HepG2 (cell line): Measurements from ENCODE around the gene TLR9. TPM values are rescaled to one million over a fixed set of nuclear protein-coding genes. Genes with fewer than 3 reads are reported as not detected.
A peak's percentile ranks its signal among the peaks of the same experiment; 100 is the strongest.

Experiments
- ATF1 ChIP-seq: IDR thresholded peaks from 2 replicates; pipeline ENCODE4 v1.6.1; 2016; ENCODE audit warnings: mild to moderate bottlenecking, control low read depth
- BHLHE40 ChIP-seq: IDR thresholded peaks from 2 replicates; pipeline ENCODE4 v1.6.1; 2011; ENCODE audit warnings: low read length, improper control_type of control experiment
- CBX1 ChIP-seq: IDR thresholded peaks from one replicate; pipeline ENCODE4 v1.6.1; 2016; ENCODE audit warnings: antibody characterized with exemption, low read depth
- GTF3A ChIP-seq: sonication (generic); formaldehyde crosslinking; conservative IDR thresholded peaks from 2 replicates; pipeline ENCODE4 v1.4.0; 2020; ENCODE audit warnings: mild to moderate bottlenecking, missing genetic modification reagents
- GZF1 ChIP-seq: sonication (generic); formaldehyde crosslinking; IDR thresholded peaks from 2 replicates; pipeline ENCODE4 v1.5.1; 2020; ENCODE audit warnings: mild to moderate bottlenecking, missing genetic modification reagents
- JARID2 ChIP-seq: sonication (generic); formaldehyde crosslinking; IDR thresholded peaks from 2 replicates; pipeline ENCODE4 v1.8.1; 2023; ENCODE audit warnings: missing genetic modification reagents, inconsistent platforms; ENCODE audit not compliant: insufficient replicate concordance
- KDM1A ChIP-seq: IDR thresholded peaks from 2 replicates; pipeline ENCODE4 v1.6.1; 2016; ENCODE audit warnings: missing compliant biosample characterization
- KDM5A ChIP-seq: fragments of 200-600 bp; sonication (generic); IDR thresholded peaks from 2 replicates; pipeline ENCODE4 v1.7.0; 2018; ENCODE audit warnings: antibody characterized with exemption, mild to moderate bottlenecking, low read length, borderline replicate concordance
- MED1 ChIP-seq: sonication (generic); formaldehyde crosslinking; IDR thresholded peaks from 2 replicates; pipeline ENCODE4 v1.4.0; 2020; ENCODE audit warnings: missing genetic modification reagents
- NCOR1 ChIP-seq: fragments of 200-600 bp; sonication (generic); IDR thresholded peaks from 2 replicates; pipeline ENCODE4 v1.7.0; 2017; ENCODE audit warnings: antibody characterized with exemption, low read length, borderline replicate concordance
- NKX3-1 ChIP-seq: sonication (generic); formaldehyde crosslinking; IDR thresholded peaks from 2 replicates; pipeline ENCODE4 v1.5.0; 2020; ENCODE audit warnings: missing genetic modification reagents
- NRL ChIP-seq: sonication (generic); formaldehyde crosslinking; IDR thresholded peaks from 2 replicates; pipeline ENCODE4 v1.5.0; 2020; ENCODE audit warnings: missing genetic modification reagents, mild to moderate bottlenecking, moderate library complexity, borderline replicate concordance
- RELA ChIP-seq: sonication (generic); formaldehyde crosslinking; IDR thresholded peaks from 2 replicates; pipeline ENCODE4 v1.4.0; 2020; ENCODE audit warnings: missing genetic modification reagents
- SALL2 ChIP-seq: sonication (generic); formaldehyde crosslinking; IDR thresholded peaks from 2 replicates; pipeline ENCODE4 v1.8.1; 2023; ENCODE audit warnings: mild to moderate bottlenecking, missing genetic modification reagents, inconsistent platforms
- SMAD9 ChIP-seq: sonication (generic); formaldehyde crosslinking; IDR thresholded peaks from 2 replicates; pipeline ENCODE4 v1.5.1; 2020; ENCODE audit warnings: mild to moderate bottlenecking, missing genetic modification reagents
- SOX13 ChIP-seq, 3 experiments: fragments of 450-650 bp in 1 of 3; sonication (generic) in 1 of 3; formaldehyde crosslinking in 1 of 3; IDR thresholded peaks in 2 of 3; conservative IDR thresholded peaks in 1 of 3; 2 replicates each; pipeline versions ENCODE4 v1.5.0 to v1.6.1; 2016 to 2020; ENCODE audit warnings: antibody characterized with exemption in 1 of 3, mild to moderate bottlenecking in 1 of 3, missing compliant biosample characterization in 1 of 3, missing genetic modification reagents in 1 of 3, moderate library complexity in 1 of 3
- SP5 ChIP-seq: IDR thresholded peaks from 2 replicates; pipeline ENCODE4 v1.6.1; 2016; ENCODE audit warnings: low read depth, borderline replicate concordance
- STAT5B ChIP-seq: sonication (generic); formaldehyde crosslinking; IDR thresholded peaks from 2 replicates; pipeline ENCODE4 v1.4.0; 2020; ENCODE audit warnings: missing genetic modification reagents
- TEAD2 ChIP-seq: sonication (generic); formaldehyde crosslinking; IDR thresholded peaks from 2 replicates; pipeline ENCODE4 v1.9.0; 2021; ENCODE audit warnings: missing genetic modification reagents
- ZFP36L2 ChIP-seq: sonication (generic); formaldehyde crosslinking; IDR thresholded peaks from 2 replicates; pipeline ENCODE4 v1.4.0; 2020; ENCODE audit warnings: missing genetic modification reagents
- ZIK1 ChIP-seq: sonication (generic); formaldehyde crosslinking; IDR thresholded peaks from 2 replicates; pipeline ENCODE4 v1.5.0; 2020; ENCODE audit warnings: mild to moderate bottlenecking, low read depth, missing genetic modification reagents, borderline replicate concordance
- ZKSCAN8 ChIP-seq: IDR thresholded peaks from 2 replicates; pipeline ENCODE4 v1.6.1; 2016; ENCODE audit warnings: borderline replicate concordance, missing genetic modification reagents, missing compliant biosample characterization
- ZNF136 ChIP-seq: sonication (generic); formaldehyde crosslinking; IDR thresholded peaks from 2 replicates; pipeline ENCODE4 v1.8.1; 2022; ENCODE audit warnings: low read depth, mild to moderate bottlenecking, moderate library complexity, missing genetic modification reagents
- ZNF256 ChIP-seq: sonication (generic); formaldehyde crosslinking; conservative IDR thresholded peaks from 2 replicates; pipeline ENCODE4 v1.4.0; 2020; ENCODE audit warnings: missing genetic modification reagents
- ZNF350 ChIP-seq: sonication (generic); formaldehyde crosslinking; IDR thresholded peaks from 2 replicates; pipeline ENCODE4 v1.4.0; 2020; ENCODE audit warnings: mild to moderate bottlenecking, low read depth, missing genetic modification reagents, borderline replicate concordance
- ZNF766 ChIP-seq: sonication (generic); formaldehyde crosslinking; IDR thresholded peaks from 2 replicates; pipeline ENCODE4 v1.5.0; 2020; ENCODE audit warnings: missing genetic modification reagents, borderline replicate concordance
- ZNF776 ChIP-seq: sonication (generic); formaldehyde crosslinking; IDR thresholded peaks from 2 replicates; pipeline ENCODE4 v1.4.0; 2020; ENCODE audit warnings: mild to moderate bottlenecking, missing genetic modification reagents
- ZNF777 ChIP-seq: sonication (generic); formaldehyde crosslinking; IDR thresholded peaks from 2 replicates; pipeline ENCODE4 v1.4.0; 2020; ENCODE audit warnings: missing genetic modification reagents
- polyA plus RNA-seq, 8 experiments: library from polyadenylated mRNA; depleted of rRNA in 3 of 8; stranded (reverse) in 7 of 8; unstranded in 1 of 8; fragments of >200 nt; fragmentation: Illumina TruSeq in 4 of 8; extraction: Trizol in 4 of 8; gene quantifications; 2 replicates each; pipeline versions ENCODE4 v1.2.1 to v1.2.3, GENCODE V29; 2011 to 2016; ENCODE audit warnings: low read depth in 4 of 8, missing spikeins in 1 of 8, mixed read lengths in 1 of 8; ENCODE audit not compliant: insufficient read depth in 1 of 8
- total RNA-seq, 5 experiments: library from RNA; depleted of rRNA; stranded (reverse); fragments of >200 nt; fragmentation: Illumina TruSeq; extraction: Trizol; gene quantifications; 2 replicates each; pipeline ENCODE4 v1.2.3, GENCODE V29; 2016; ENCODE audit warnings: low read depth in 1 of 5
- TF ChIP-seq, protein P1 (sequence below): sonication (generic); formaldehyde crosslinking; IDR thresholded peaks from 2 replicates; pipeline ENCODE4 v1.4.0; 2020; ENCODE audit warnings: mild to moderate bottlenecking, missing genetic modification reagents

Gene TLR9
- total and polyA plus RNA-seq, 2 of the 13 experiments (the other 11 are each of a cell fraction or from before 2014, with no cell fraction given) = not detected

- TF ChIP-seq ZNF776 (CRISPR knock-in tag) (peak; percentile 53; the same call in 1 of the 2 replicates), TEAD2 (CRISPR knock-in tag) (no peak), CBX1 (peak; percentile 72), ATF1 (no peak), ZFP36L2 (no peak), SALL2 (CRISPR knock-in tag) (peak; percentile 36; the same call in 1 of the 2 replicates), RELA (no peak), NRL (CRISPR knock-in tag) (peak; percentile 17; the same call in 1 of the 2 replicates), KDM1A (CRISPR knock-in tag) (no peak), KDM5A (peak; percentile 67), ZNF256 (CRISPR knock-in tag) (0 out of 2 replicates have a peak, but pooled peaks have one; percentile 53), ZIK1 (CRISPR knock-in tag) (peak; percentile 76; the same call in 1 of the 2 replicates), ZKSCAN8 (CRISPR knock-in tag) (peak; percentile 65; the same call in 1 of the 2 replicates), GZF1 (CRISPR knock-in tag) (no peak; the same call in 1 of the 2 replicates), NKX3-1 (CRISPR knock-in tag) (peak; percentile 66; the same call in 1 of the 2 replicates), MED1 (CRISPR knock-in tag) (peak; percentile 73), GTF3A (CRISPR knock-in tag) (no peak), ZNF777 (CRISPR knock-in tag) (peak; percentile 93), JARID2 (CRISPR knock-in tag) (no peak), NCOR1 (no peak), BHLHE40 (no peak), SP5 (CRISPR knock-in tag) (peak; percentile 55; the same call in 1 of the 2 replicates), SOX13 (IDR thresholded peaks at IDR 0.05) (no peak), SOX13 (CRISPR knock-in tag; conservative IDR thresholded peaks at IDR 0.05 in 1 of 2, IDR thresholded peaks at IDR 0.05 in 1 of 2) (peak in 1 of 2 experiments; percentile 14; a peak in 1 of 4 replicates), SMAD9 (CRISPR knock-in tag) (no peak), STAT5B (CRISPR knock-in tag) (no peak), ZNF136 (CRISPR knock-in tag) (peak; percentile 71; the same call in 1 of the 2 replicates), ZNF350 (CRISPR knock-in tag) (no peak; the same call in 1 of the 2 replicates), ZNF766 (CRISPR knock-in tag) (peak; percentile 69; the same call in 1 of the 2 replicates)
- TF ChIP-seq, protein P1, sequence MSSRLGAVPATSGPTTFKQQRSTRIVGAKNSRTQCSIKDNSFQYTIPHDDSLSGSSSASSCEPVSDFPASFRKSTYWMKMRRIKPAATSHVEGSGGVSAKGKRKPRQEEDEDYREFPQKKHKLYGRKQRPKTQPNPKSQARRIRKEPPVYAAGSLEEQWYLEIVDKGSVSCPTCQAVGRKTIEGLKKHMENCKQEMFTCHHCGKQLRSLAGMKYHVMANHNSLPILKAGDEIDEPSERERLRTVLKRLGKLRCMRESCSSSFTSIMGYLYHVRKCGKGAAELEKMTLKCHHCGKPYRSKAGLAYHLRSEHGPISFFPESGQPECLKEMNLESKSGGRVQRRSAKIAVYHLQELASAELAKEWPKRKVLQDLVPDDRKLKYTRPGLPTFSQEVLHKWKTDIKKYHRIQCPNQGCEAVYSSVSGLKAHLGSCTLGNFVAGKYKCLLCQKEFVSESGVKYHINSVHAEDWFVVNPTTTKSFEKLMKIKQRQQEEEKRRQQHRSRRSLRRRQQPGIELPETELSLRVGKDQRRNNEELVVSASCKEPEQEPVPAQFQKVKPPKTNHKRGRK = no peak
These were observed 13.6 kb upstream of the TLR9 start, which contains the start of gene TWF2 (continued) for GRCh38 chr3:52238761-52239701.
